Astrocyte (in vitro differentiated cells and primary cell): ENCODE results near the gene SCNN1B.

ENCODE experiments used
- CTCF ChIP-seq: IDR thresholded peaks from 2 replicates; pipeline ENCODE4 v1.5.1; 2011; ENCODE audit warnings: low read depth, mild to moderate bottlenecking, inconsistent platforms, low read length, moderate library complexity; ENCODE audit not compliant: insufficient read depth
- EZH2 ChIP-seq: IDR thresholded peaks from 2 replicates; pipeline ENCODE4 v1.6.1; 2012; ENCODE audit warnings: mild to moderate bottlenecking, low read length, inconsistent platforms; ENCODE audit not compliant: insufficient read depth

GRCh38 chr16:23374721-23375510 lies 72.8 kb downstream of the SCNN1B start:
- TF ChIP-seq CTCF (no peak), EZH2 (no peak)
